Calu3 (cell line): ENCODE measurements around the gene OBSCN. TPM values are rescaled to one million over a fixed set of nuclear protein-coding genes. Genes with fewer than 3 reads are reported as not detected.

Source experiments
- BruUV-seq: library from RNA; stranded (reverse); fragments of 400-500 nt; replicated peaks from 2 replicates; lab custom pipeline; 2021; lab: Mats Ljungman, UMichigan
- CTCF ChIA-PET: fragments of 300-600 bp; sonication (Branson Sonifier 250); formaldehyde crosslinking; loops from one replicate; lab custom pipeline; 2022; ENCODE audit warnings: antibody characterized with exemption; lab: Charles Lee
- DNase-seq: peaks from one replicate; pipeline ENCODE4 v3.0.0; 2022
- H3K27ac Mint-ChIP-seq: one replicate; pipeline ENCODE4 v1.8.0; 2022; ENCODE audit warnings: mixed read lengths; ENCODE audit not compliant: unreplicated experiment
- H3K27me3 Mint-ChIP-seq: one replicate; pipeline ENCODE4 v1.8.0; 2022; ENCODE audit warnings: mixed read lengths; ENCODE audit not compliant: unreplicated experiment
- H3K36me3 Mint-ChIP-seq: one replicate; pipeline ENCODE4 v1.8.0; 2022; ENCODE audit warnings: mild to moderate bottlenecking, moderate library complexity, mixed read lengths; ENCODE audit not compliant: insufficient read depth, unreplicated experiment
- H3K4me1 Mint-ChIP-seq: one replicate; pipeline ENCODE4 v1.8.0; 2022; ENCODE audit warnings: mild to moderate bottlenecking, low read depth, mixed read lengths; ENCODE audit not compliant: unreplicated experiment
- H3K4me3 Mint-ChIP-seq: one replicate; pipeline ENCODE4 v1.8.0; 2022; ENCODE audit warnings: mild to moderate bottlenecking, low read depth, moderate library complexity, mixed read lengths; ENCODE audit not compliant: unreplicated experiment
- H3K9me3 Mint-ChIP-seq: one replicate; pipeline ENCODE4 v1.8.0; 2022; ENCODE audit warnings: low read depth, mixed read lengths; ENCODE audit not compliant: unreplicated experiment
- intact Hi-C: fragments of 100-400 bp; cut with micrococcal nuclease; formaldehyde crosslinking; loops from one replicate; pipeline ENCODE4 v1.10.0; 2022; ENCODE audit not compliant: unreplicated experiment
- total RNA-seq: library from RNA; stranded (reverse); gene quantifications from 2 replicates; pipeline ENCODE4 v1.2.3, GENCODE V29; 2022
- TF ChIP-seq, protein P1 (sequence below): fragments of 200-600 bp; IDR thresholded peaks from one replicate; pipeline ENCODE4 v1.8.0; 2022; ENCODE audit warnings: antibody characterized with exemption; ENCODE audit not compliant: unreplicated experiment

The OBSCN gene
- total RNA-seq, 1 experiment from 2014 or later: 19.5 TPM

DNA sequence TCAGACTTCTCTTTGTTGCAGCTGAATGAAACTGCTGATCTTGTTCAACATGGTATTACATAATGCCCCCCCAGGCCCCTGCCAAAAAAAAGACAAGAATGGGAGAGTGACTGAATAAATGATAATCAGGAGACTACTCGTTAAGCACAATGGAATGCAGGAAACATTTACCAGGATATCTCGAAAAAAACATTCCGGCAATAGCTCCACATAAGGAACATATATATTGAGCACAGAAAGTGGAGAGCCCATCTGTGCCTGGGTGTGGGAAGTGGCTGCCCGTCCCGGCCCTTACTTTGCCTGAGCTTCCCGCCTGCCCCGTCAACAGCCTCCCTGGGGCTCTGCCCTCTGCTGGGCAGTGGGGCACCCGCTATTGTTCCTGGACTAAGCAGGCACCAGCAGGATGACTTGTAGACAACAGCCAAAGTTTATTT is 185.4 kb downstream of the OBSCN start:
- H3K4me1 Mint-ChIP-seq: peaks cover 10% of the 10 kb centered on the region
- no TSS peak for BruUV-seq
- intact Hi-C loops: loop anchor here (2.0 to 10.0 kb wide), 2 partner anchors 52 to 258 kb away; no protein-coding TSS in a partner anchor
- DNase-seq: peak; percentile 78
- TF ChIP-seq, protein P1, sequence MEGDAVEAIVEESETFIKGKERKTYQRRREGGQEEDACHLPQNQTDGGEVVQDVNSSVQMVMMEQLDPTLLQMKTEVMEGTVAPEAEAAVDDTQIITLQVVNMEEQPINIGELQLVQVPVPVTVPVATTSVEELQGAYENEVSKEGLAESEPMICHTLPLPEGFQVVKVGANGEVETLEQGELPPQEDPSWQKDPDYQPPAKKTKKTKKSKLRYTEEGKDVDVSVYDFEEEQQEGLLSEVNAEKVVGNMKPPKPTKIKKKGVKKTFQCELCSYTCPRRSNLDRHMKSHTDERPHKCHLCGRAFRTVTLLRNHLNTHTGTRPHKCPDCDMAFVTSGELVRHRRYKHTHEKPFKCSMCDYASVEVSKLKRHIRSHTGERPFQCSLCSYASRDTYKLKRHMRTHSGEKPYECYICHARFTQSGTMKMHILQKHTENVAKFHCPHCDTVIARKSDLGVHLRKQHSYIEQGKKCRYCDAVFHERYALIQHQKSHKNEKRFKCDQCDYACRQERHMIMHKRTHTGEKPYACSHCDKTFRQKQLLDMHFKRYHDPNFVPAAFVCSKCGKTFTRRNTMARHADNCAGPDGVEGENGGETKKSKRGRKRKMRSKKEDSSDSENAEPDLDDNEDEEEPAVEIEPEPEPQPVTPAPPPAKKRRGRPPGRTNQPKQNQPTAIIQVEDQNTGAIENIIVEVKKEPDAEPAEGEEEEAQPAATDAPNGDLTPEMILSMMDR: peak; percentile 61
- CTCF ChIA-PET: interaction anchor here (0.6 to 1.6 kb wide), 9 partner anchors 12 to 262 kb away, joined by 3 to 9 read pairs (median 5); partner anchors contain the start of genes GUK1 and TRIM11
- H3K36me3 Mint-ChIP-seq: peaks cover 53% of the 10 kb centered on the region
- H3K27ac Mint-ChIP-seq: peak overlapping the region; percentile 48
- H3K9me3 Mint-ChIP-seq: no peaks in the 10 kb centered on the region
- no peak overlapping the region for H3K4me3 Mint-ChIP-seq
- no peaks in the 10 kb centered on the region for H3K27me3 Mint-ChIP-seq

DNA sequence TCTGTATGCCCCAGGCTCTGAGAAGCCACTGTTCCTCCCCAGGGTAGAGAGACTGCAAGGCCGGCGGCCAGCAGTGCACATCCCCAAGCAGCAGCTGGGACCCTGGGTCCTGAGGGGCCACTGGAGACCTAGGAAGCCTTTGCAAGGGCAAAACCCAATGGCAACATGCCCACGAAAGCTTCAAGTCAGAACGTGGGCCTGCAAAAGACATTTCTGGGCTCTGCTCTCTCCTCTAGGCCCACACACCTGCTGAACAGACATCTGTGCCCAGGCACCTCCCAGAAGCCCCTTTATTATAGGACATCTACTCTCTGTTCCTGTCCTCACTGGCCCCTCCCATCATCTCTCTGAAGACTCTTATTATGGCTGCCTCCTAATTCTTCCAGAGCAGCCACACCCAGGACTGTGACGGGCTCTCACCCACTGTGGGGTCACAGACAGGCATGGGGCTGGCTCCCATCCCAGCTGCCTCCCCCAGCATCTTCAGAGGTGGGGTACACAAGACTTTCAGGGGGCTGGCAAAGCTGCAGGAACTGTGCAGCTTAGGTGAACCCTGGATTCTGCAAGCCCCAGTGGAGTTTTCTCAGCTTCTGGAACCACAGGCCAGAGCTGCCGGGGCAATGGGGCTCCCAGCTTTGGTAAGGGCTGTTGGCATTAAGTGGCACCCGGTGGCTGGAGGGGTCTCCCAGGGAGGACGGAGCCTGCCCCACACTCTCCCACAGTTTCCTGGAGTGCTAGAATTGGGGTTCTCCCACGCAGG is 186.1 kb downstream of the OBSCN start:
- BruUV-seq: TSS peak; percentile 7
- TF ChIP-seq, protein P1: no peak
- peaks cover 10% of the 10 kb centered on the region for H3K4me1 Mint-ChIP-seq
- H3K36me3 Mint-ChIP-seq: peaks cover 58% of the 10 kb centered on the region
- intact Hi-C loops: loop anchor here (2.0 to 10.0 kb wide), 2 partner anchors 53 to 259 kb away; no protein-coding TSS in a partner anchor
- H3K27ac Mint-ChIP-seq: peak overlapping the region; percentile 48
- DNase-seq: no peak
- CTCF ChIA-PET: interaction anchor here (0.8 to 1.6 kb wide), 7 partner anchors 11 to 254 kb away, joined by 3 to 9 read pairs (median 5); partner anchors contain the start of genes GUK1 and TRIM11
- no peak overlapping the region for H3K4me3 Mint-ChIP-seq
- no peaks in the 10 kb centered on the region for H3K9me3 Mint-ChIP-seq
- no peaks in the 10 kb centered on the region for H3K27me3 Mint-ChIP-seq

DNA sequence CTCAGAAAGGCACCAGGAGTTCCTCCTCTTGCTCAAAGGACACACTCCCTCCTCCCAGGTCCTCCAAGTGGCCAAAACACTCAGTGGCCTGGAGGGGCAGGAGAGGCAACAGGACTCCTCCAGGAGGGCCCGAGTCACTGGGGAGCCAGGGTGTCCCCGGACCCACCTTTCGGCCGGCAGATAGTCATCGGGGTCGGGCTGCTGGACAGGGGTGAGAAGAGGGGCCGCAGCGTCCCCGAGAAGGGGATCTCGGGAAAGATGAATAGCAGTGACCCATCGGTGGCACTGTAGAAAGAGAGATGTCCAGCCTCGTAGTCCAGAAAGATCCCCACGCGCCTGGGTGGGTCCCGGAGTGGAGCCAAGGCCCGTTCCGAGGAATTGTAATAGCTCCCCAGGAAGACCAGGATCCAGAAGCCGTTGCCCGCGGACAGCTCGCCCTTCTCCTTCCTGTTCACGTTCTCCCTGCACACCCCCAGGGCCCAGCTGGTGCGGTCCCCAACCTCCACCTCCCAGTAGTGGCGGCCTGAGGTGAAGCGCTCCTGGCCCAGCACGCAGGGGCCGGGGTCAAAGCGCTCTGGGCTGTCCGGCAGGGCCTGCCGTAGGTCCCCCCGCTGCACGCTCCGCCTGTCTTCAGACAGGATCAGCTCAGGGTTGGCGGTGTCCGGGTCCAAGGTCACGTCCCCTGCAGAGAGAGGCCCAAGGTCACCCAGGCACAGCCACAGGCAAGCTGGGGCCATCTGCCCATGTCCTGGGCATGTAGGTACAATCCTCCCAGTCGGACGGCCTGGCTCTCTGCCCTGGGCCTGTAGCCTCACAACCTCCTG is 186.9 kb downstream of the OBSCN start:
- Mint-ChIP-seq H3K27ac (no peak overlapping the region), H3K9me3 (no peaks in the 10 kb centered on the region), H3K36me3 (peaks cover 65% of the 10 kb centered on the region), H3K27me3 (no peaks in the 10 kb centered on the region), H3K4me3 (no peak overlapping the region), H3K4me1 (peaks cover 15% of the 10 kb centered on the region)
- BruUV-seq: no TSS peak
- DNase-seq: no peak
- TF ChIP-seq, protein P1: no peak
- CTCF ChIA-PET: interaction anchor here (1.5 kb wide), 1 partner anchor 45 kb away, joined by 5 read pairs; no protein-coding TSS in a partner anchor
- intact Hi-C loops: loop anchor here (10.0 kb wide), 1 partner anchor 260 kb away; no protein-coding TSS in a partner anchor
